GM20431 (cell line): ENCODE results near the gene WDR48.

Experiments used
- in situ Hi-C: fragments of 300-500 bp; cut with MseI, MboI; formaldehyde crosslinking; loops from one replicate; pipeline ENCODE4 v1.15.0; 2020; ENCODE audit warnings: low sequenced_read_pairs; ENCODE audit not compliant: unreplicated experiment

The WDR48 gene

DNA sequence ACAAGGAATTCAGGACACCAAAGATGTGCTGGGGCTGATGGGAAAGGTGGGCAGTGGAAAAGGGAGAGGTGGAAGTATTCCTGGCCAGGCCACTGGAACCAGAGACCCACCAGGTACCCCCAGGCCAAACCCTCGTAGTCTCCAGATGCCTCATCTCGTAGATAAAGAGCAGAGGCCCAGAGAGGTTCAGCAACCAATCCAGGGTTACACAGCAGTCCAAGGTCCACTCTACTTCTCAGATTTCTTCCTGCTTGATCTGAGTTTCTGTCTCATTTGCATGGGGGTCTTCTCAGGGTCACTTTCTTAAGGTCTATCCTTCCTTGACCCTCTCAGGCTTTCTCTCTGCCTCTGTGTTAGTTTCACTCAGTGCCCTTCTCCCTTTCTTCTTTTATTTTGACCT is 60.7 kb downstream of the WDR48 start:
- in situ Hi-C loops = no loop called here

DNA sequence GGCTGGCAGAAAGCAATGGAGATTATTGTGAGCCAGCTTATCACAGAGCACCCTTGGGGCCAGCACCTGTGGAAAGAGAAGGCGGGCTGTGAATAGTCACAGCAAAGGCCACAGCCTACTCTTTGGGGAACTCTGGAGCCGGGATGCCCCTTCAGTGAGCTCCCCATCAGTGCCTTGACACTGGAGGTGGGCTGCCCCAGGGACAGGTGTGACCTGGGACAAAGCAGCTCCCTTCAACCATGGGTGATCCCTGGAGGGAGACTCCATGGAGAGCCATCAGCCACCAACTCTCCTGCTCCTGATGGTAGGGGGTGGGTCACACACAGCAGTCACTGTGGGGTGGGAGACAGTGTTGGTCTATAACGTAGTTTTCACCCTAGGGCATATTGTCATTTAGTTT is 61.5 kb downstream of the WDR48 start:
- in situ Hi-C loops = no loop called here

- in situ Hi-C loops = no loop called here
Measured at GRCh38 chr3:39114456-39114855, 62.6 kb downstream of the WDR48 start.

- in situ Hi-C loops = no loop called here
Measured at GRCh38 chr3:39115870-39116269, 64.1 kb downstream of the WDR48 start.

DNA sequence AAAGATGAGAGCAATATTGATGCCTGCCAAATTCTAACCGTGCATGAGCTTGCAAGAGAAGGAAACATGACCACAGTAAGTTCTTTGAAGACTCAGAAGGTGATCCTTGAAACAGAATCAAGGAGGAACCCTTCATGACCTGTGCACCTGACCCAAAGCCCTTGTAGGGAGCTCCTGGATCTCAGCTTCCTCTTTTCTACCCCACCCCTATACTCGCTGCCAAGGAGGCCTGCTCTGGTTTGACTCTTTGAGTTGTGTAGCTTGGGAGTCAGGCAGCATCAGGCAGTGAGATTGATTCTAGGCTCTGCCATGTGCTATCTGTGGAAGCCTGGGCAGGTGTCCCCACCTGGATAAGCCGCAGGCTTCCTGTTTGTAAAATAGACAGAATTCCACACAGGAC is 66.3 kb downstream of the WDR48 start:
- in situ Hi-C loops = no loop called here

- in situ Hi-C loops = no loop called here
Measured at GRCh38 chr3:39118931-39119660, 67.3 kb downstream of the WDR48 start.

DNA sequence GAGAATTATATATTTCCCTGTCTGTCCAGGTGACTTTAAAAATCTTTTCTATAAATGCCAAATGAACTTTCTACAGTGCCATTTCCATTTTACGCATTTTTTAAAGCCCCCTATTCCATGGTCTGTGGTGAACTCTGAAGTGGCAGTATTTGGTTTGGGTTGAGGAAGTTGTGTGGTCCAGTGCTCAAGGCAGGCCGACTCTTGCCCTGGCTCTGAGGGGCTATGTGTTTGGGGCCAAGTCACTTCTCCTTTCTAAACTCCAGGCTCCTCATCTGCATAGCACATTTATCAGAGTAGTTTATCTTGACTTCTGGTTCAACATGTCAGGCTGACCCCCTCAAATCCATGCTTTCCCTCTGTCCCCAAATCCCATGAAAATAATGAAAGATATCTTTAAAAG is 69.8 kb downstream of the WDR48 start:
- in situ Hi-C loops = no loop called here

DNA sequence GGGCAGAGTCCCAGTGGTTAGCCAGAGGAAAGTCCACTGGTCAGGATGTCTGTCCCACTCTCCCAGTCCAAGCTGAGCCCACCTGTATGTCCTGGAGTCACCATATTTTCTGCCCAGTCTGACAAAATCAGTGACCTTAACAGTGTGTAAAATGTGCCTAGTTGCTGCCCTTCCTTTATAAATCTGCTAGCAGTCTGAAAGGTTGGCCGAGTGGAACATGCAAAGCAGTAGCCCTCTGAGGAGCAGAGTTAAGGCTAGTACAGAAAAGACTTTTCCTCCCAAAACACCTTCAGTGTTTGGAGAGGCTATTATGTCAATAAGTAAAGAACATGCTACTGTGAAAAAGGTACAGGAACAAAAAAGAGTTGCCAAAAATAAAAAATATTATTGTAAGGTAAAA is 71.0 kb downstream of the WDR48 start:
- in situ Hi-C loops = no loop called here

- in situ Hi-C loops = no loop called here
Measured at GRCh38 chr3:39124876-39125840, 73.3 kb downstream of the WDR48 start.

DNA sequence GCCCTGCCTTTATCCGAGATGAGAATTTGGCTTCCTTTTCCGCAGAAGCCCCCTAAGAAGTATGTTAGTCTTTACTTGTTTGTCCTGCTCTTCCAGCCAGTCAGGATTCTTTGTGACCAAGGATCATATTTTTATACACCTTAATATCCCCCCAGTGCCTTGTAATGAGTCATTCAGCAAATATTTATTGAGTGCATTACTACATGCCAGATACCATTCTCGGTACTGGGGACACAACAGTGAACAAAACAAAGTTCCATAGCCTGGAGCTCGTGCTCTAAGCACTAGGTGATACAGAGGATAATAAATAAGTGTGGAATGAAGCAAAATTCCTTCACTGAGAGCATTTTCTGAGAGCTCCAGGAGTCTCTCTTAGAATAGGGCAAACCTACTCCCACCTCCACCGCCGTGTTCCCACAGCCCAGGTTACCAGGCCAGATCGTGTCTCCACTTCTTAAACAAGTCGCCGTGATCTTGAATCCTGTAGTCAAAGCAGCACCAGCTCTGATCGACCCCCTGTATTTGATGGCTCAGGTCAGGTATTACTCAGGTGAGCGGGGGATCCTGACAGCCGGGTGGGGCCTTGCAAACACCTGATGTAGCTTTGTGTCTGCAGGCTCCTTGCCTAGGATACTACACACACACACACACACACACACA is 74.2 kb downstream of the WDR48 start:
- in situ Hi-C loops = no loop called here

GRCh38 chr3:39126532-39127071 is 74.8 kb downstream of the WDR48 start:
- in situ Hi-C loops = no loop called here

GRCh38 chr3:39127269-39127907 is 75.6 kb downstream of the WDR48 start:
- in situ Hi-C loops = no loop called here

DNA sequence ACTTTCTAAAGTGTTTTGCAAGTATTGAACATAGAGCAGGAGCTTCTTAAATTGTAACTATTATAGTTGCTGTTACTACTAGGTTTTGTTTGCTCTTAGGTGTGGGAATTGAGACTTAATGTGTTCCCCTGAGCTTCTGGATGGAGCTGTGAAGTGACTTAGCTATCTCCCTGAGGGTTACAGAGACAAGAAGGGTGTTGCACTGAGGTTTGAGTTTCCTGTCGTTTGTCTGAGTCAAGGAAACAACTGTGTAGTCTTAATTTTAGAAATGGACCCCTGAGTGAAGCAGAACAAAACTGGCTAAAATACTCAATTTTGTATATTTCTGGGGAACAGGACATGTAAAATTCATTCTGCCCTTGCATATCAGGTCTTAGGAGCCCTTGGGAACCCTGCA is 76.1 kb downstream of the WDR48 start:
- in situ Hi-C loops = no loop called here

DNA sequence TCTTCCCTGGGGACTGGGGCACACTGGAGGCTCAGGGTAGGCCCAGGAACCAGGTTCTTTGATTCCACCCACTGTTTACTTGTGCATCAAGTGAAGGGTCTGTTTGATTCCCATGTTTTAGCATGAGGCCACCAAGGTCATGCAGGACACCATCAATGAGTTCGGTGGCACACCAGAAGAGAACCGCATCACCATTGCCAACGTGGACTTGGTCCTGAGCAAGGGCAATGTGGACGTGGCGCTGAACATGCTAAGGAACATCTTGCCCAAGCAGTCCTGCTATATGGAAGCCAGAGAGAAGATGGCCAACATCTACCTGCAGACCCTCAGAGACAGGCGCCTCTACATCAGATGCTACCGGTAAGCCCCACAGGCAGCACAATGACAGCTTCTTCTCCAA is 77.1 kb downstream of the WDR48 start:
- in situ Hi-C loops = no loop called here

DNA sequence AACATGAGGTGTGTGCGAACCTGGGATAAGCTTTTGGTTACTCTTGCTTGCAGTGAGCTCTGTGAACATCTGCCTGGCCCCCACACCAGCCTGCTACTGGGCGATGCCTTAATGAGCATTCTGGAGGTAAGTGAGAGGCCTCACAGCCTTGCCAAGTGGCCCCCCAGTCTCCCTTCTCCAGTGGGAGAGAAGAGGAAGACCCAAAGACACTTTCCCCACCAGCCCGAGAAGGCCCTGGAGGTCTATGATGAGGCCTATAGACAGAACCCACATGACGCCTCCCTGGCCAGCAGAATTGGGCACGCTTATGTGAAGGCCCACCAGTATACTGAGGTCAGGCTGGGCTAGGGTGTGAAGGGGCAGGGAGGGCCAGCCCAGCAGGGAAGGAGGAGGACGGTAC is 78.2 kb downstream of the WDR48 start:
- in situ Hi-C loops = no loop called here

DNA sequence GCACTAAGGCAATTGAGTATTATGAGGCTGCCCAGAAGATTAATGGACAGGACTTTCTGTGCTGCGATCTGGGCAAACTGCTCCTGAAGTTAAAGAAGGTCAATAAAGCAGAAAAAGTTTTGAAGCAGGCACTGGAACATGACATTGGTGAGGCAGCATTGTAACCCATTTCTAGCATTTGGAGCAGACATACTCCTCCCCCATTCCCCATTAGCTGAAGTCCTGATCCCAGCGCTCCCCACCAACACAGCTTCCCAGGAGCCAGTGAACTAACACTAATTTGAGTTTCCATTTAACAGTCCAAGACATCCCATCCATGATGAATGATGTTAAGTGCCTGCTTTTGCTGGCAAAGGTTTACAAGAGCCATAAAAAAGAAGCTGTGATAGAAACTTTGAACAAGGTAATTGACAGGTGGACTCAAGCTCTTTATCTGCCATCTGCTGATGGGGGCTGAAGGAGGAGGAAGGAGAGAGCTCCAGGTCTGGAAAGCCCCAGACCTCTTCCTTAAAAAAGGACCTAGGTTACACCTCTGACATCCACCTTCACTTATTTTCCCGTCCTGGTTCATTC is 79.0 kb downstream of the WDR48 start:
- in situ Hi-C loops = no loop called here

GRCh38 chr3:39132096-39133092 is 80.6 kb downstream of the WDR48 start:
- in situ Hi-C loops = no loop called here

GRCh38 chr3:39133093-39133490 is 81.3 kb downstream of the WDR48 start:
- in situ Hi-C loops = no loop called here

DNA sequence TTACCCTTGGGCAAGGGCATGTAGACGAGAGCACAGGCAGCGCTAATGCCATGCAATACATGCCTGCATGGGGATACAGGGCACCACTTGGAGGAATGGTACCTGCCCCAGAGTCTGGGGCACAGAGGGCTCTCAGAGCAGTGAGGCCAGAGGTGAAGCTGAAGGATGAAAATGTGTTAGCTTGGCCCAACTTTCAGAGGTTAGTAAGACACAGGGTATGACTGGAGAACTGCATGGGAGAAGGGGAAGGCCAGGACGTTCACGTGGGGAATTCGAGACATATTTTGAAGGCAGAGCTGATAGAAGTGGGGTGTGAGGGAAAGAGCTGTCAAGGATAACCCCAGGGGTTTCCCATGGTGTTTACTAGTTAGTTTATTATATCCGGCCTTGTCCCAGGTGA is 82.0 kb downstream of the WDR48 start:
- in situ Hi-C loops = no loop called here
